Smooth muscle cell (in vitro differentiated cells): ENCODE results near the gene NEU1. TPM values are rescaled to one million over a fixed set of nuclear protein-coding genes. Genes with fewer than 3 reads are reported as not detected.
A peak's percentile ranks its signal among the peaks of the same experiment; 100 is the strongest.
"Not testable (repeated sequence)": the region's sequence is repeated elsewhere in the genome, so short reads cannot be mapped to it uniquely, and the experiment has no call there.

Source experiments
- DNase-seq: peaks from one replicate; lab custom pipeline; 2025; ENCODE audit not compliant: unreplicated experiment; lab: John Stamatoyannopoulos, UW
- H2AFZ ChIP-seq: fragments of 200-600 bp; sonication (generic); 2 replicates; pipeline ENCODE4 v1.6.0; 2016; ENCODE audit warnings: antibody characterized with exemption, low read depth, mild to moderate bottlenecking
- H3F3A ChIP-seq: fragments of 200-600 bp; sonication (generic); 2 replicates; pipeline ENCODE4 v1.6.0; 2017; ENCODE audit warnings: antibody characterized with exemption, low read depth
- H3K27ac ChIP-seq: fragments of 200-600 bp; sonication (generic); 2 replicates; pipeline ENCODE4 v1.5.1; 2016; ENCODE audit warnings: low read depth, mild to moderate bottlenecking
- H3K27me3 ChIP-seq: fragments of 200-600 bp; sonication (generic); 2 replicates; pipeline ENCODE4 v1.6.1; 2016; ENCODE audit warnings: low read depth, mild to moderate bottlenecking
- H3K36me3 ChIP-seq: fragments of 200-600 bp; sonication (generic); 2 replicates; pipeline ENCODE4 v1.5.1; 2016; ENCODE audit warnings: low read depth
- H3K4me1 ChIP-seq: fragments of 200-600 bp; sonication (generic); 2 replicates; pipeline ENCODE4 v1.5.1; 2016; ENCODE audit warnings: low read depth
- H3K4me2 ChIP-seq: fragments of 200-600 bp; sonication (generic); 2 replicates; pipeline ENCODE4 v1.6.0; 2016; ENCODE audit warnings: mild to moderate bottlenecking
- H3K4me3 ChIP-seq: fragments of 200-600 bp; sonication (generic); 2 replicates; pipeline ENCODE4 v1.5.1; 2016; ENCODE audit warnings: mild to moderate bottlenecking
- H3K79me2 ChIP-seq: fragments of 200-600 bp; sonication (generic); 2 replicates; pipeline ENCODE4 v1.6.0; 2016; ENCODE audit warnings: low read depth, mild to moderate bottlenecking
- H3K9ac ChIP-seq: fragments of 200-600 bp; sonication (generic); 2 replicates; pipeline ENCODE4 v1.6.0; 2016; ENCODE audit warnings: low read depth
- H3K9me3 ChIP-seq: fragments of 200-600 bp; sonication (generic); replicated peaks from 2 replicates; pipeline ENCODE4 v1.5.1; 2016; ENCODE audit warnings: low read depth
- H4K20me1 ChIP-seq: fragments of 200-600 bp; sonication (generic); 2 replicates; pipeline ENCODE4 v1.6.0; 2016; ENCODE audit warnings: low read depth
- WGBS: methylation state at CpG from one replicate; pipeline ENCODE4 v1.1.7; 2016; ENCODE audit warnings: low lambda C conversion rate; 5-methylcytosine and 5-hydroxymethylcytosine counted together
- polyA plus RNA-seq: library from polyadenylated mRNA; unstranded; fragments of >200 nt; fragmentation: Nextera tagmentation; extraction: Ambion mirVana; gene quantifications from 2 replicates; pipeline ENCODE4 v1.2.1, GENCODE V29; 2016
- total RNA-seq: library from RNA; depleted of rRNA; stranded (reverse); fragments of >200 nt; gene quantifications from 2 replicates; pipeline ENCODE4 v1.2.3, GENCODE V29; 2014
- TF ChIP-seq, protein P1 (sequence below): fragments of 200-600 bp; sonication (generic); IDR thresholded peaks from 2 replicates; pipeline ENCODE4 v1.5.1; 2017; ENCODE audit warnings: borderline replicate concordance, mild to moderate bottlenecking, antibody characterized with exemption; ENCODE audit not compliant: insufficient read depth, poor library complexity, severe bottlenecking

Gene NEU1
- total and polyA plus RNA-seq, 2 experiments from 2014 or later: 47.5 to 52.7 TPM

DNA sequence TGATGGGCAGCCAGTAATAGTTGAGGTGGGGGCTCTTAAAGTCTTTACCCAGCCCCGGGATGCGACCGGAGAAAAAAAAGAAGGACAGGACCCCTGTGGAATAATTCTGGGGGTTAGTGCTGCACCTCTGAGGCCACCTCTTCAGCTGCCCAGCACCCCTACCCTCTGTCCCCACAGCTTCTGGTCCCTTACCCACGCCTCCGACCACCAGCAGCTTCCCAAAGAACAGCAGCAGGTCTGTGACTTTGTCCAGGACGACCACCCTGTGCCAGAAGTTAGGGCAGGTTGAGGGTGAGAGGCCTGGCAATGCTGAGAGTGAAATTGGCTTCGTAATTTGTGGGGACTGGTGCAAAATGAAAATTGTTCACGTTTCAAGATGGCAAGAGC lies 2.2 kb upstream of the NEU1 start:
- H3K27ac ChIP-seq: no peak overlapping the region
- no peaks in the 10 kb centered on the region for H4K20me1 ChIP-seq
- peaks cover 10% of the 10 kb centered on the region for H3K79me2 ChIP-seq
- no peaks in the 10 kb centered on the region for H3K36me3 ChIP-seq
- no peak overlapping the region for H3K9ac ChIP-seq
- H3F3A ChIP-seq: no peaks in the 10 kb centered on the region
- H3K4me2 ChIP-seq: no peak overlapping the region
- H3K4me3 ChIP-seq: no peak overlapping the region
- WGBS: 95% methylated on average over 8 of the region's 8 CpGs
- no peak for DNase-seq
- no peaks in the 10 kb centered on the region for H3K9me3 ChIP-seq
- peaks cover 11% of the 10 kb centered on the region for H3K4me1 ChIP-seq
- no peak overlapping the region for H2AFZ ChIP-seq
- no peaks in the 10 kb centered on the region for H3K27me3 ChIP-seq
- TF ChIP-seq, protein P1, sequence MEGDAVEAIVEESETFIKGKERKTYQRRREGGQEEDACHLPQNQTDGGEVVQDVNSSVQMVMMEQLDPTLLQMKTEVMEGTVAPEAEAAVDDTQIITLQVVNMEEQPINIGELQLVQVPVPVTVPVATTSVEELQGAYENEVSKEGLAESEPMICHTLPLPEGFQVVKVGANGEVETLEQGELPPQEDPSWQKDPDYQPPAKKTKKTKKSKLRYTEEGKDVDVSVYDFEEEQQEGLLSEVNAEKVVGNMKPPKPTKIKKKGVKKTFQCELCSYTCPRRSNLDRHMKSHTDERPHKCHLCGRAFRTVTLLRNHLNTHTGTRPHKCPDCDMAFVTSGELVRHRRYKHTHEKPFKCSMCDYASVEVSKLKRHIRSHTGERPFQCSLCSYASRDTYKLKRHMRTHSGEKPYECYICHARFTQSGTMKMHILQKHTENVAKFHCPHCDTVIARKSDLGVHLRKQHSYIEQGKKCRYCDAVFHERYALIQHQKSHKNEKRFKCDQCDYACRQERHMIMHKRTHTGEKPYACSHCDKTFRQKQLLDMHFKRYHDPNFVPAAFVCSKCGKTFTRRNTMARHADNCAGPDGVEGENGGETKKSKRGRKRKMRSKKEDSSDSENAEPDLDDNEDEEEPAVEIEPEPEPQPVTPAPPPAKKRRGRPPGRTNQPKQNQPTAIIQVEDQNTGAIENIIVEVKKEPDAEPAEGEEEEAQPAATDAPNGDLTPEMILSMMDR: no peak

DNA sequence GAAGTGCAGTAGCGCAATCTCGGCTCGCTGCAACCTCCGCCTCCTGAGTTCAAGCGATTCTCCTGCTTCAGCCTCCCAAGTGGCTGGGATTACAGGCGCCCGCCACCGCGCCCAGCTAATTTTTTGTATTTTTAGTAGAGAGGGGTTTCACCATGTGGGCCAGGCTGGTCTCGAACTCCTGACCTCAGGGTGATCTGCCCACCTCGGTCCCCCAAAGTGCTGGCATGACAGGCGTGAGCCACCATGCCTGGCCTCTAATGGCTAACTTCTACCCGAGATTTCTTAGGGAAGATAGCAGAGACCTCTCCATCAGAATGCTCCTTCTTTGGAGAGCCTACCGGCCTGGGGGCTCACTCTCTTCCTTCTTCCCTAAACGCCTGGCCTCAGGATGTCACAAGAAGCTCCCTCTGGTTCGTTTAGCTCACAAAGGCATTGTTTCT lies 1.5 kb upstream of the NEU1 start:
- not testable (repeated sequence) for H3K27me3 ChIP-seq, H3K9me3 ChIP-seq, DNase-seq, H3K36me3 ChIP-seq, H3F3A ChIP-seq, H4K20me1 ChIP-seq
- peaks cover 11% of the 10 kb centered on the region for H3K4me1 ChIP-seq
- H3K4me3 ChIP-seq: peak overlapping the region; percentile 68
- peak overlapping the region; percentile 92 for H3K27ac ChIP-seq
- peak overlapping the region; percentile 86 for H3K4me2 ChIP-seq
- H2AFZ ChIP-seq: peak overlapping the region; percentile 87
- H3K79me2 ChIP-seq: peaks cover 10% of the 10 kb centered on the region
- WGBS: 41% methylated on average over 9 of the region's 16 CpGs
- H3K9ac ChIP-seq: peak overlapping the region; percentile 80

DNA sequence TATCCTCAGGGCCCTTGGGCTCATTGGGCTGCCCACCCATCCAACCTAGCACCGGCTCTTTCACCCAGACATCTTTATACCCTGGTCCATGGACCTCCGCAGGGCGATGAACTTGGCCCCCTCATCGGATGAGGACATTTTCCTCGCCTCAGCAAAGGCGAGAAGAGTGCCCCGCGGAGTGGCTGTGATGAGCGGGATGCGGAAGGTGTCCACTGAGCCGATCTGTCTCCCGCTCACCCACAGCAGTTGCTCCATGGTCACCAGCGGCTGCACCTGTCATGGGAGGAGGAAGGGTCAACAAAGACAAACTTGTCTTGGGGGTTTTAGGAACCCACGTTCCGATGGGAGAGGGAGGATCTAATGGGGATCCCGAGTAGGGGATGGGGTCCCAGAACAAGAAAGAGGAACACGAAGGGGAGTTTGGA lies 690 bp downstream of the NEU1 start:
- Histone ChIP-seq H4K20me1 (no peaks in the 10 kb centered on the region), H2AFZ (no peak overlapping the region), H3K9me3 (no peaks in the 10 kb centered on the region), H3K4me1 (peaks cover 11% of the 10 kb centered on the region), H3K27ac (no peak overlapping the region), H3K9ac (peak overlapping the region; percentile 91), H3K4me3 (peak overlapping the region; percentile 80), H3K27me3 (no peaks in the 10 kb centered on the region), H3K79me2 (peaks cover 10% of the 10 kb centered on the region), H3F3A (no peaks in the 10 kb centered on the region), H3K4me2 (peak overlapping the region; percentile 90), H3K36me3 (peaks cover 3% of the 10 kb centered on the region)
- 53% methylated on average over 17 of the region's 17 CpGs for WGBS
- no peak for DNase-seq
- TF ChIP-seq, protein P1: no peak

DNA sequence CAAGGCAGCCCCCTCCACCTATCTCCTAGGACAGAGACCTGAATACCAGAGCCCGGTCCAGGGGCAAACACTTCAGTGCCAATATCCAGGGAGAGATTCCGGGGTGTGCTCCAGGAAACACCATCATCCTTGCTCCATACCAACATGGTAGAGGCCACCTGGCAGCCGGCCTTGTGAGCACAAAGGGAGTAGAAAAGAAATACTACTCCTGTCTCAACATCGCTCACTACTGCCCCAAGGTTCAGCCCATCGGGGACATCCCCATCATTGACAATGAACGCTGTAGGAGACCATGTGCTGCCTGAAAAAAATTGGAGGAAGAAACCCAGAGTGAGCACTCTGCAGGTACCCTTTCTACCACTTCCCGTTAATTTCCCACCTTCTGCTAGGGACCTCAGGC lies 1.5 kb downstream of the NEU1 start:
- no peaks in the 10 kb centered on the region for H4K20me1 ChIP-seq

More for the DNA sequence above, 1.5 kb downstream of the NEU1 start:
- peaks cover 10% of the 10 kb centered on the region for H3K79me2 ChIP-seq
- no peaks in the 10 kb centered on the region for H3K9me3 ChIP-seq
- peak overlapping the region; percentile 80 for H3K4me3 ChIP-seq
- no peak overlapping the region for H3K4me2 ChIP-seq
- no peak overlapping the region for H3K9ac ChIP-seq
- H3K36me3 ChIP-seq: peaks cover 3% of the 10 kb centered on the region
- no peak overlapping the region for H3K27ac ChIP-seq
- TF ChIP-seq, protein P1: no peak
- H3K27me3 ChIP-seq: no peaks in the 10 kb centered on the region
- H3K4me1 ChIP-seq: peaks cover 11% of the 10 kb centered on the region
- no peaks in the 10 kb centered on the region for H3F3A ChIP-seq
- WGBS: 98% methylated on average over 7 of the region's 7 CpGs
- DNase-seq: no peak
- H2AFZ ChIP-seq: no peak overlapping the region
